Fibroblast of villous mesenchyme (primary cell): Measurements from ENCODE around the gene FRAS1. TPM values are rescaled to one million over a fixed set of nuclear protein-coding genes. Genes with fewer than 3 reads are reported as not detected.

ENCODE experiments used
- DNase-seq: peaks from one replicate; pipeline ENCODE4 v3.0.0-alpha.2; 2010; ENCODE audit warnings: low read depth
- H3K4me3 ChIP-seq: 2 replicates; pipeline ENCODE4 v1.5.1; 2011; ENCODE audit warnings: low read depth, mild to moderate bottlenecking, low read length
- total RNA-seq: library from RNA; depleted of rRNA; stranded (reverse); fragments of >200 nt; gene quantifications from 2 replicates; pipeline ENCODE4 v1.2.3, GENCODE V29; 2012
- TF ChIP-seq, protein P1 (sequence below): IDR thresholded peaks from 2 replicates; pipeline ENCODE4 v1.5.1; 2012; ENCODE audit warnings: low read depth, mild to moderate bottlenecking, low read length; ENCODE audit not compliant: insufficient read depth

The FRAS1 gene
- total RNA-seq, 1 donor, result 1.3 TPM

DNA sequence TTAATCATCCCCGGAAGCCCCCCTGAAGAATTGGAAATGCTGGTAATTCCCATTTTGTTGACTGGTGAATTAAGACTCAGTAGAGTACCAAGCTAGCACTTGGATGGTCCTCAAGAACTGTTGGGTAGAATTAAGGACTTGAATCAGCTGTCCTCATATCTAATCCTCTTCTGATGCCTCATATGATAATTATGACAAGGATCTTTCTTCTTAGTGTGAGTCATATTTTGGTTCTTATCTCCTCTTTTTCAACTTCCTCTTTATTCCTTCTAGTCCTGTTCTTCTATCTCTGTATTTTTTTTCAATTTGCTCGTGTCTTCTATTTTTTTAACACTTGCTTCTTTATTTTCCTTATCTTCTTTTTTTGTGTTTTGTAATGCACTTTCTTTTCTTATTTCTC, 288.1 kb downstream of the FRAS1 start:
- no peak overlapping the region for H3K4me3 ChIP-seq
- DNase-seq, result no peak
- TF ChIP-seq, protein P1, sequence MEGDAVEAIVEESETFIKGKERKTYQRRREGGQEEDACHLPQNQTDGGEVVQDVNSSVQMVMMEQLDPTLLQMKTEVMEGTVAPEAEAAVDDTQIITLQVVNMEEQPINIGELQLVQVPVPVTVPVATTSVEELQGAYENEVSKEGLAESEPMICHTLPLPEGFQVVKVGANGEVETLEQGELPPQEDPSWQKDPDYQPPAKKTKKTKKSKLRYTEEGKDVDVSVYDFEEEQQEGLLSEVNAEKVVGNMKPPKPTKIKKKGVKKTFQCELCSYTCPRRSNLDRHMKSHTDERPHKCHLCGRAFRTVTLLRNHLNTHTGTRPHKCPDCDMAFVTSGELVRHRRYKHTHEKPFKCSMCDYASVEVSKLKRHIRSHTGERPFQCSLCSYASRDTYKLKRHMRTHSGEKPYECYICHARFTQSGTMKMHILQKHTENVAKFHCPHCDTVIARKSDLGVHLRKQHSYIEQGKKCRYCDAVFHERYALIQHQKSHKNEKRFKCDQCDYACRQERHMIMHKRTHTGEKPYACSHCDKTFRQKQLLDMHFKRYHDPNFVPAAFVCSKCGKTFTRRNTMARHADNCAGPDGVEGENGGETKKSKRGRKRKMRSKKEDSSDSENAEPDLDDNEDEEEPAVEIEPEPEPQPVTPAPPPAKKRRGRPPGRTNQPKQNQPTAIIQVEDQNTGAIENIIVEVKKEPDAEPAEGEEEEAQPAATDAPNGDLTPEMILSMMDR, result no peak

- TF ChIP-seq, protein P1, result no peak
- DNase-seq, result no peak
- H3K4me3 ChIP-seq, result no peak overlapping the region
Measured at GRCh38 chr4:78346222-78346621, 289.1 kb downstream of the FRAS1 start.

GRCh38 chr4:78347527-78347926, 290.4 kb downstream of the FRAS1 start:
- TF ChIP-seq, protein P1, result no peak
- H3K4me3 ChIP-seq, result no peak overlapping the region
- DNase-seq, result no peak

- H3K4me3 ChIP-seq, result no peak overlapping the region
- no peak for DNase-seq
- TF ChIP-seq, protein P1, result no peak
Measured at GRCh38 chr4:78353921-78354320, 296.8 kb downstream of the FRAS1 start.

DNA sequence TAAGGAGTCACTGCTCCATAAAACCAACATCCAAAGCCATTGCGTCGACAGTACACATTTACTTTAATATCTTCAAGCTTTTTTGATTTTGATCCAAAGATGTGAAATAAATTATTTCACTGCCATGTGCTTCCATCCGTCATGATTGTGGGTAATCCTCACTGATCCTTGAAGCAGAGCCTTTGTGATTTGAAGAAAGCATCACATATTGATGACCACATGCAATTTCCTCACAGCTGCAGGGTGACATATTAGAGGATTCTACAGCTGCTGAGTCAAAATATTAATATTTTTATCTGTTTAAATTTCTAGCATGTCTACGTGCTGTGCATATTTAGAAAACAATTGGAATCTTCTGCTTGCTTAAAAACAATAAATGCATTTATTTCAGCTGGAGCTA, 297.7 kb downstream of the FRAS1 start:
- H3K4me3 ChIP-seq, result no peak overlapping the region
- no peak for DNase-seq
- TF ChIP-seq, protein P1, result no peak

GRCh38 chr4:78355306-78355705, 298.2 kb downstream of the FRAS1 start:
- DNase-seq, result no peak
- TF ChIP-seq, protein P1, result no peak
- H3K4me3 ChIP-seq, result no peak overlapping the region

DNA sequence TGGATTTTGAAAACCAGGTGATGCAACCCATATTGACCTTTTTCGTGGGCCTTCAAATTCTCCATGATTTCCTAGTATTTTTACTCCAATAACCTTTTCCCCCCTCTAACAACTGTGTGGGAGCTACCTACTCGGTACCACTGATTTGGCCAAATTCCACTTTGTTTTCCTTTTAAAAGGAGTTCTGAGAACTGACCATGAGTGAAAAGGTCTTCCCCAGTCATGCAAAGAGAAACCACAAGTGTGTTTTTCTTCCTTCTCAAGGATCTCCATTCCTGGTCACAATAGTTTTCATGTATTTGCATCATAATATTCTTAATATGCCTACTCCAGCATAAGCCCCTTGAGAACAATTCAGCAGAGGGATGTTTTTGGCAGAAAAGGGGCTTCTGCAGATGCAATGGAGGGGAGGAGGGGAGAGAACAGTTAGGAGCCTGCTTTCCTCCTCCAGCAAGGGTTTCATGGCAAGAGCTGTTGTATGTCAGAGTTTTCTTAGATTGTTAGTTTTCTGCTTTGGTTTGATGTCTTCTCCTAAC, 299.2 kb downstream of the FRAS1 start:
- no peak overlapping the region for H3K4me3 ChIP-seq
- TF ChIP-seq, protein P1, result no peak
- no peak for DNase-seq
